GM12801 (cell line): ENCODE results near the gene CPSF4L.

Experiments
- CTCF ChIP-seq: IDR thresholded peaks from one replicate; pipeline ENCODE4 v1.5.1; 2011; ENCODE audit warnings: control low read depth; ENCODE audit not compliant: insufficient read length; ENCODE audit errors: extremely low read depth

The CPSF4L gene

GRCh38 chr17:73261617-73261951 is at the start of gene CPSF4L:
Gene CPSF4L, minus strand, starts transcription at chr17:73261880. Its CDS starts 62 bp downstream, at chr17:73261818.
- TF ChIP-seq CTCF: no peak

- no peak for TF ChIP-seq CTCF
Observed at GRCh38 chr17:73311428-73311780, 49.7 kb upstream of the CPSF4L start.

GRCh38 chr17:73309727-73310596 is 48.3 kb upstream of the CPSF4L start:
- TF ChIP-seq CTCF: no peak

DNA sequence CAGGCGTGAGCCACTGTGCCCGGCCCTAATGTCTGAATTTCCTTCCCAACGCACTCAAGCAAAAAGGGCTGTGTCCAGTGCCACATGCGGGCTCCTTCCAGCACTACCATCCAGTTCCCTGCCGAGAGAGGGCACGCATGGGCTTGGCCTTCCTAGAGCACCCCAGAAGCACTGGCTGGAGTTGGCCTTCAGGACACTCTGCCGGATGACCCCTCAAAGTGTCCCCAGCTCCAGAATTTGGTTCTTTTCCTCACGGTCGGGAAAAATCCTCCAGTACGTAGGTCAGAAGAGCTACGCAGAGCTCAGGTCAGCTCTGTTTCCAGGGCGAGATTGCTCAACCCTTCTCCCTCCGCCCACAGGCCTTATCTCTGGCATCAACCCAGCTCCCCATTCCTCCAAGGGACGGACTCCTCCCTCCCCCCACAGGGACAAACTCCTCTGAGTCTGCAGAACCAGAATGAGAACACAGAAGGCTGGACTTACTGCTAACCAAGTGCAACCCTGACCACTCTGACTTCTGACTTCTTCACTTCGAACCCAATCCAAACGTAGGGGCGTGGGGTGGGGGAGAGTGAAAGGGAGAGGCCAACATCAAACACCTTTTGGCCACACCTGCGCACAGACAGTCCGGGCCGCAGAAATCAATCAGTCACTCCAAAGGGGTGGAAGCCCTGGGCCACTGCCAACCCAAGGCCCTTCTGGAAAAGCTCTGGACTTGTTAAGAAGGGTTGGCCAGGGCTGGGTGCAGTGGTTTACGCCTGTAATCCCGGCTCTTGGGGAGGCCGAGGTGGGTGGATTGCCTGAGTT is 46.5 kb upstream of the CPSF4L start:
- no peak for TF ChIP-seq CTCF

DNA sequence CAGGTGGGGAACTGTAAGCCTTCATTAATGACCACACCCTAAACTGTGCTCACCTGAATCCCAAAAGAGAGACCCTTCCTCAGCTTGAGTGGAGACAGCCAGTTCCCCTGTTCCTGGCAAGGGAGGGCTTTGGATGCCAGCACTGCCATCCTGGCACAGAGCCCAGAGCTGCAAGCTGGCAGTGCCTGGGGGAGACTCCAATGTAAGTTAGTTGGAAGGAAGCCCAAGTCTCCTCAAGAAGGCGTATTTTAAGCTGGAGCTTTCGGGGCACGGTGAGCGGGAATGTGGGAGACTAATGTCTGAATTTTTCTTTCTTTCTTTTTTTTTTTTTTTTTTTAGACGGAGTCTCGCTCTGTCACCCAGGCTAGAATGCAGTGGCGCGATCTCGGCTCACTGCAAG is 45.5 kb upstream of the CPSF4L start:
- TF ChIP-seq CTCF: no peak

DNA sequence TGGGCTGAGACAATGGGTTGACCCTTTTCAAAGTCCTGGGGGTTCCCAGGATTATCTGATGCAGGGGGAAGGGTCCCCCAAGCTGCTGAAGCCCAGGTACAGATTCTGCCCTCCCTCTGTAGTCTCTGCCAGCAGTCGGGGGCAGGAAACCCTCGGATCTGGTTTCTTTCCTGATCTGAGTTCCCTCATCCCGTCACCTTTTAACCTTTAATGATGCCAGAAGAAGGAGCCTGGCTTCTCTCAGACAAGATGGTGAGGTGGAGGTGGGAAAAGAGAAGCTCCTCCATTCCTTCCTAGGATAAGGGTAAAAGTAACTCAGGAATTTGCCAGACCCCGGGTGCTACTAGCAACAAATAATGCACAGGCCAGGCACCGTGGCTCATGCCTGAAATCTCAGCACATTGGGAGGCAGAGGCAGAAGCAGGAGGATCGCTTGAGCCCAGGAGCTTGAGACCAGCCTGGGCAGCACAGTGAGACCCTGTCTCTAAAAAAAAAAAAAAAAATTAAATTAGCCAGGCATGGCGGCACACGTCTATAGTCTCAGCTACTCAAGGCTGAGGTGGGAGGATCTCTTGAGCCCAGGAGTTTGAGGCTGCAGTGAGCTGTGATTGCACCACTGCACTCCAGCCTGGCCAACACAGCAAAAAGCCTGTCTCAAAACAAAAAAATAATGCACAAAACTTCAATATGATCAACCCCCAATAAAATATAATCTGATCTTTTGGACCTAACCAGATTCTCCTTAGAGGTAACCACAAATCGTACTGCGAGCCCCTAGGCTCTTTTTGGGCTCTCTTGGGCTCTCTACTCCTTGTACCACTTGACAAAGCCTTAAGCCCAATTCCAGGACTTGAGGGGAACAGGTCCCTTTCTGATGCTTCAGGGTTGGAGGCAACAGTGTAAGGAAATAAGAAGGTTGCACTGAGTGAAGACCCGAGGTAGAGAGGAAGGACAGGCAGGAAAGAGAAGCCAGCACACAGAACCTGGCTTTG is 44.5 kb upstream of the CPSF4L start:
- TF ChIP-seq CTCF: no peak
